ENCODE measurements around the gene ZNF823. TPM values are rescaled to one million over a fixed set of nuclear protein-coding genes. Genes with fewer than 3 reads are reported as not detected.
A peak's percentile ranks its signal among the peaks of the same experiment; 100 is the strongest.

ZNF823 gene
- total and polyA plus RNA-seq, 4 donors = 2.4 to 6.4 (median 3.1) TPM

GRCh38 chr19:11721681-11722080 lies 17.1 kb downstream of the ZNF823 start:
- no peak for DNase-seq (ENCODE audit: low spot score)
- peaks cover 31 to 61% (median 50%) of the 10 kb centered on the region in 4 donors for H3K9me3 ChIP-seq (ENCODE audit: control insufficient read depth in 4 of 4, low read length in 3 of 4)
- WGBS = 95% methylated on average over 5 of the region's 5 CpGs
- peak overlapping the region in 2 of 3 donors; percentile 14 to 37 for H3K4me3 ChIP-seq (ENCODE audit: low read depth in 1 of 3, low read length in 3 of 3)
- TF ChIP-seq JUND (IDR thresholded peaks at IDR 0.05) = no peak
- TF ChIP-seq NR2F2 (IDR thresholded peaks at IDR 0.05) = no peak
- TF ChIP-seq FOXA1 (IDR thresholded peaks at IDR 0.05) = no peak
- TF ChIP-seq RAD21 (IDR thresholded peaks at IDR 0.05) = no peak
- no peak for TF ChIP-seq GABPA (IDR thresholded peaks at IDR 0.05 in 1 of 2, conservative IDR thresholded peaks at IDR 0.05 in 1 of 2)
- TF ChIP-seq MAX (IDR thresholded peaks at IDR 0.05) = no peak
- no peak for TF ChIP-seq FOXA2 (IDR thresholded peaks at IDR 0.05)
- TF ChIP-seq HNF4G (IDR thresholded peaks at IDR 0.05) = no peak
- TF ChIP-seq ATF3 (IDR thresholded peaks at IDR 0.05) = no peak
- no peak for TF ChIP-seq TAF1 (conservative IDR thresholded peaks at IDR 0.05)
- no peak for TF ChIP-seq ZBTB33 (IDR thresholded peaks at IDR 0.05)
- no peaks in the 10 kb centered on the region for H3K27me3 ChIP-seq (ENCODE audit: control insufficient read depth in 4 of 4, insufficient read depth in 4 of 4, low read length in 3 of 4)
- H3K4me1 ChIP-seq (ENCODE audit: control insufficient read depth in 4 of 4, insufficient read depth in 4 of 4, low read length in 3 of 4) = no peaks in the 10 kb centered on the region
- no peak overlapping the region for H3K9ac ChIP-seq (ENCODE audit: low read depth in 1 of 2, low read length in 2 of 2)
- no peak overlapping the region for H3K27ac ChIP-seq (ENCODE audit: low read depth in 1 of 2, low read length in 2 of 2)
- H3K36me3 ChIP-seq (ENCODE audit: control insufficient read depth in 4 of 4, insufficient read depth in 3 of 4, low read depth in 1 of 4, low read length in 3 of 4) = peaks cover 19 to 58% (median 56%) of the 10 kb centered on the region in 4 donors

- H3K27me3 ChIP-seq (ENCODE audit: control insufficient read depth in 4 of 4, insufficient read depth in 4 of 4, low read length in 3 of 4) = no peaks in the 10 kb centered on the region
- H3K4me3 ChIP-seq (ENCODE audit: low read depth in 1 of 3, low read length in 3 of 3) = no peak overlapping the region
- no peaks in the 10 kb centered on the region for H3K4me1 ChIP-seq (ENCODE audit: control insufficient read depth in 4 of 4, insufficient read depth in 4 of 4, low read length in 3 of 4)
- no peak for DNase-seq (ENCODE audit: low spot score)
- no peak overlapping the region for H3K27ac ChIP-seq (ENCODE audit: low read depth in 1 of 2, low read length in 2 of 2)
- no peak overlapping the region for H3K9ac ChIP-seq (ENCODE audit: low read depth in 1 of 2, low read length in 2 of 2)
- no peaks in the 10 kb centered on the region for H3K36me3 ChIP-seq (ENCODE audit: control insufficient read depth in 4 of 4, insufficient read depth in 3 of 4, low read depth in 1 of 4, low read length in 3 of 4)
- H3K9me3 ChIP-seq (ENCODE audit: control insufficient read depth in 4 of 4, low read length in 3 of 4) = no peaks in the 10 kb centered on the region
- 82% methylated on average over 10 of the region's 10 CpGs for WGBS
- TF ChIP-seq MAX (IDR thresholded peaks at IDR 0.05) = no peak
- no peak for TF ChIP-seq SP1 (IDR thresholded peaks at IDR 0.05)
- TF ChIP-seq YY1 (IDR thresholded peaks at IDR 0.05) = no peak
- no peak for TF ChIP-seq EGR1 (IDR thresholded peaks at IDR 0.05; ENCODE audit: low read depth in 2 of 2)
- no peak for TF ChIP-seq CTCF (IDR thresholded peaks at IDR 0.05; ENCODE audit: low read depth, low read length, missing input control)
- TF ChIP-seq JUND (IDR thresholded peaks at IDR 0.05) = no peak
- TF ChIP-seq REST (IDR thresholded peaks at IDR 0.05) = no peak
- no peak for TF ChIP-seq RXRA (IDR thresholded peaks at IDR 0.05)
- TF ChIP-seq RAD21 (IDR thresholded peaks at IDR 0.05) = no peak
- TF ChIP-seq FOXA1 (IDR thresholded peaks at IDR 0.05) = no peak
- no peak for TF ChIP-seq ATF3 (IDR thresholded peaks at IDR 0.05)
- TF ChIP-seq HNF4G (IDR thresholded peaks at IDR 0.05) = no peak
- TF ChIP-seq NR2F2 (IDR thresholded peaks at IDR 0.05) = no peak
- no peak for TF ChIP-seq TAF1 (conservative IDR thresholded peaks at IDR 0.05)
- no peak for TF ChIP-seq GABPA (IDR thresholded peaks at IDR 0.05 in 1 of 2, conservative IDR thresholded peaks at IDR 0.05 in 1 of 2)
- no peak for TF ChIP-seq FOXA2 (IDR thresholded peaks at IDR 0.05)
- TF ChIP-seq ZBTB33 (IDR thresholded peaks at IDR 0.05) = no peak
These were observed 28.4 kb downstream of the ZNF823 start for GRCh38 chr19:11710313-11710712.
